ENCODE data around the gene DBH. TPM values are rescaled to one million over a fixed set of nuclear protein-coding genes. Genes with fewer than 3 reads are reported as not detected.
A peak's percentile ranks its signal among the peaks of the same experiment; 100 is the strongest.

Gene DBH
- total RNA-seq, 2 experiments from 2014 or later: not detected

GRCh38 chr9:133595910-133596309 lies 40.3 kb upstream of the DBH start:
- intact Hi-C loops (cut with micrococcal nuclease): no loop called here
- ChIA-PET CTCF (no interaction called here), POLR2A (interaction anchor here (0.5 to 0.6 kb wide), 2 partner anchors 15 to 150 kb away, joined by 4 to 6 read pairs; no protein-coding TSS in a partner anchor)
- no peaks in the 10 kb centered on the region for H3K4me1 Mint-ChIP-seq (ENCODE audit: low read depth)
- no peak overlapping the region for H3K4me3 Mint-ChIP-seq
- H3K27ac Mint-ChIP-seq: no peak overlapping the region
- H3K36me3 Mint-ChIP-seq: peaks cover 7% of the 10 kb centered on the region
- no peaks in the 10 kb centered on the region for H3K27me3 Mint-ChIP-seq
- DNase-seq: no peak
- H3K9me3 Mint-ChIP-seq: peaks cover 20% of the 10 kb centered on the region

- intact Hi-C loops (cut with micrococcal nuclease): no loop called here
- Mint-ChIP-seq H3K27ac (no peak overlapping the region), H3K4me3 (no peak overlapping the region), H3K4me1 (ENCODE audit: low read depth) (no peaks in the 10 kb centered on the region), H3K36me3 (peaks cover 7% of the 10 kb centered on the region), H3K27me3 (peaks cover 3% of the 10 kb centered on the region), H3K9me3 (peaks cover 20% of the 10 kb centered on the region)
- no peak for DNase-seq
- ChIA-PET CTCF (interaction anchor here (0.7 to 1.4 kb wide), 3 partner anchors 8 to 115 kb away, joined by 3 to 5 read pairs (median 3); no protein-coding TSS in a partner anchor), POLR2A (no interaction called here)
These were observed 38.7 kb upstream of the DBH start for GRCh38 chr9:133597316-133597957.

GRCh38 chr9:133598978-133599377 lies 37.2 kb upstream of the DBH start:
- Mint-ChIP-seq H3K4me1 (ENCODE audit: low read depth) (no peaks in the 10 kb centered on the region), H3K4me3 (no peak overlapping the region), H3K36me3 (peaks cover 7% of the 10 kb centered on the region), H3K27me3 (peaks cover 3% of the 10 kb centered on the region), H3K27ac (no peak overlapping the region), H3K9me3 (peaks cover 20% of the 10 kb centered on the region)
- intact Hi-C loops (cut with micrococcal nuclease): no loop called here
- no peak for DNase-seq
- CTCF ChIA-PET: no interaction called here
- POLR2A ChIA-PET: no interaction called here

DNA sequence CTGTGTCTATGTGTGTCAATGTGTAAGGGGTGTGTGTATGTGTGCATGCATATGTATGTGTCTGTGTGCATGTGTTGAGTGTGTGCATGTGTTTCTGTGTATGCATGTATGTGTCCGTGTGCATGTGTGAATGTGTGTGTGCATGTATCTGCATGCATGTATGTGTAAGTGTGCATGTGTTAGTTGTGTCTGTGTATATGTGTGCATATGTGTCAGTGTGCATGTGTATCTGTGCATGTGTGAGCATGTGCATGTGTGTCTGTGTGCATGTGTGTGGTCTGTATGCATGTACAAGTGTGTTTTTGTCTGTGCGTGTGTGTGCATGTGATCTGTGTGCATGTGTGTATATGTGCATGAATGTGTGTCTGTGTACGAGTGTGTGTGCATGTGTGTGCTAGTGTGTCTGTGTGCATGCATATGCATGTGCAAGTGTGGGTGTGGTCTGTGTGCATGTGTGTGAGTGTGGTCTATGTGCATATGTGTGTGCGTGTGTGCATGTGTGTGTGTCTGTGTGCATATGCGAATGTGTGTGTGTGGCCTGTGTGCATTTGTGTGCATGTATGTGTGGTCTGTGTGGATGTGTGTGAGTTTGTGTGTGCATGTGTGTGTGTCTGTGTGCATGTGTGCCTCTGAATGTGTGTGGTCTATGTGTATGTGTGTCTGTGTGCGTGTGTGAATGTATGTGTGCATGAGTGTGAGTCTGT lies 36.5 kb upstream of the DBH start:
- peaks cover 20% of the 10 kb centered on the region for H3K9me3 Mint-ChIP-seq
- H3K27me3 Mint-ChIP-seq: peaks cover 6% of the 10 kb centered on the region
- ChIA-PET CTCF (no interaction called here), POLR2A (no interaction called here)
- H3K27ac Mint-ChIP-seq: no peak overlapping the region
- intact Hi-C loops (cut with micrococcal nuclease): no loop called here
- no peak overlapping the region for H3K4me3 Mint-ChIP-seq
- H3K36me3 Mint-ChIP-seq: peaks cover 7% of the 10 kb centered on the region
- no peaks in the 10 kb centered on the region for H3K4me1 Mint-ChIP-seq (ENCODE audit: low read depth)
- DNase-seq: no peak

DNA sequence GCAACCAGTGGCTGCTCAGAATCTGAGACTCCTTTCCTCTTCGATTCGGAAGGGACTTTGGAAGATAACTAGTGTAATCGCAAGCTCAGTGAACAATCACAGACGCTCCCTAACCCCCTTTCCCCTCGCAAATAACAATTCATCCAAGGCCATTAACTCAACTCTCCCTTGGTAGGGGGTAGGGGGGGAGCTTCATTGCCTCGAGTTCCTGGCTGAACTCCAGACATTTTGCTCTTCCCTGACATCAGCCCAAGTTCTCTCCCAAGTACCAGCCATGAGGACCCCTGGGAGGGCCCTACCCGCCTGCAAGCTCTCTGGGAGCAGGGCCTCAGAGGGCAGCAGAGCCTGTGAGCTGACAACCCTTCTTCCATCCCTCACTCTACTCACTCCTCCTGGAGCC lies 35.4 kb upstream of the DBH start:
- CTCF ChIA-PET: interaction anchor here (1.5 kb wide), 1 partner anchor 11 kb away, joined by 6 read pairs; no protein-coding TSS in a partner anchor
- POLR2A ChIA-PET: no interaction called here
- peaks cover 7% of the 10 kb centered on the region for H3K36me3 Mint-ChIP-seq
- peaks cover 20% of the 10 kb centered on the region for H3K9me3 Mint-ChIP-seq
- no peak for DNase-seq
- no peaks in the 10 kb centered on the region for H3K4me1 Mint-ChIP-seq (ENCODE audit: low read depth)
- no peak overlapping the region for H3K4me3 Mint-ChIP-seq
- peaks cover 6% of the 10 kb centered on the region for H3K27me3 Mint-ChIP-seq
- no peak overlapping the region for H3K27ac Mint-ChIP-seq
- intact Hi-C loops (cut with micrococcal nuclease): no loop called here

- DNase-seq: no peak
- Mint-ChIP-seq H3K27ac (no peak overlapping the region), H3K4me3 (no peak overlapping the region), H3K36me3 (peaks cover 7% of the 10 kb centered on the region), H3K27me3 (peaks cover 9% of the 10 kb centered on the region), H3K4me1 (ENCODE audit: low read depth) (no peaks in the 10 kb centered on the region), H3K9me3 (peaks cover 15% of the 10 kb centered on the region)
- intact Hi-C loops (cut with micrococcal nuclease): no loop called here
- POLR2A ChIA-PET: no interaction called here
- CTCF ChIA-PET: interaction anchor here (0.6 kb wide), 1 partner anchor 363 kb away, joined by 3 read pairs; no protein-coding TSS in a partner anchor
These were observed 34.4 kb upstream of the DBH start for GRCh38 chr9:133601746-133602145.

- Mint-ChIP-seq H3K9me3 (peaks cover 9% of the 10 kb centered on the region), H3K4me3 (no peak overlapping the region), H3K27ac (no peak overlapping the region), H3K27me3 (peaks cover 15% of the 10 kb centered on the region), H3K36me3 (peaks cover 3% of the 10 kb centered on the region), H3K4me1 (ENCODE audit: low read depth) (no peaks in the 10 kb centered on the region)
- DNase-seq: no peak
- ChIA-PET CTCF (no interaction called here), POLR2A (no interaction called here)
- intact Hi-C loops (cut with micrococcal nuclease): no loop called here
These were observed 33.9 kb upstream of the DBH start for GRCh38 chr9:133602277-133602676.

DNA sequence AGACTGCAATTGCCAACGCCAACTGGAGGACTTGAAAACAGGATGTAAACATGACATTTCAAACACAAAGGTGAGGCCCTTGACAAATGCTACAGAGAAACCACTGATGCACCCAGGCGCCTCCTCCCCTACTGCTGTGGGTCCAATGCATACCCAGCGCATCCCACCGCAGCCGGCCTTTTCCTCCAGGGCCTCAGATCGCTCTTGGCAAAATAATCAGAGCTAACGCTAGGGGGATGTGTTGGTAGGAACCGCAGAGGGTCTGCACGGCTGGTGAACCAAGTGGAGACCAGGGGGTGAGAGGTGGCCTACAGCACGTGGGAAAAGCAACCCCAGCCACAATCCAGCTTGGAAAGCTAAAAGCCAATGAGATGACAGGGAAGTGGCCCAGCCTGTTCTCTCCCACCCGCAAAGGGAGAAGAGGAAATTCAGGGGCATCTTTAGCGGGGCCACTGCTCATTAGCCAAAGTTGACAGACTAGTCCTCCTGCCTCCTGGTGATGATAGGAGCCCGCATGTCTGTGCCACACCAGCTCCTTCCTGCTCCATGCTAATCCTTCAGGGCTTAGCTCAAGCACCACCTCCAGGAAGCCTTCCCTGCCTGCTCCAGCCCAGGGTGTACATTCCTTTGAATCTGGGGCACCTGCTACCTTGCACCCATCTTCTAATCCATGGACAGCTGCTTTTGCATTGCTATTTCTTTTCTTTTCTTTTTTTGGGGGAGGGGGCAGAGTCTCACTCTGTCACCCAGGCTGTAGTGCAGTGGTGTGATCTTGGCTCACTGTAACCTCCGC lies 32.8 kb upstream of the DBH start:
- Mint-ChIP-seq H3K4me3 (no peak overlapping the region), H3K27ac (no peak overlapping the region), H3K4me1 (ENCODE audit: low read depth) (no peaks in the 10 kb centered on the region), H3K9me3 (no peaks in the 10 kb centered on the region), H3K36me3 (no peaks in the 10 kb centered on the region), H3K27me3 (peaks cover 24% of the 10 kb centered on the region)
- intact Hi-C loops (cut with micrococcal nuclease): no loop called here
- DNase-seq: no peak
- CTCF ChIA-PET: no interaction called here
- POLR2A ChIA-PET: no interaction called here

GRCh38 chr9:133604214-133604613 lies 31.9 kb upstream of the DBH start:
- peaks cover 26% of the 10 kb centered on the region for H3K27me3 Mint-ChIP-seq
- POLR2A ChIA-PET: no interaction called here
- intact Hi-C loops (cut with micrococcal nuclease): no loop called here
- CTCF ChIA-PET: interaction anchor here (0.6 kb wide), 1 partner anchor 55 kb away, joined by 3 read pairs; no protein-coding TSS in a partner anchor
- no peaks in the 10 kb centered on the region for H3K4me1 Mint-ChIP-seq (ENCODE audit: low read depth)
- H3K9me3 Mint-ChIP-seq: no peaks in the 10 kb centered on the region
- DNase-seq: peak; percentile 40
- H3K36me3 Mint-ChIP-seq: no peaks in the 10 kb centered on the region
- H3K4me3 Mint-ChIP-seq: no peak overlapping the region
- no peak overlapping the region for H3K27ac Mint-ChIP-seq

DNA sequence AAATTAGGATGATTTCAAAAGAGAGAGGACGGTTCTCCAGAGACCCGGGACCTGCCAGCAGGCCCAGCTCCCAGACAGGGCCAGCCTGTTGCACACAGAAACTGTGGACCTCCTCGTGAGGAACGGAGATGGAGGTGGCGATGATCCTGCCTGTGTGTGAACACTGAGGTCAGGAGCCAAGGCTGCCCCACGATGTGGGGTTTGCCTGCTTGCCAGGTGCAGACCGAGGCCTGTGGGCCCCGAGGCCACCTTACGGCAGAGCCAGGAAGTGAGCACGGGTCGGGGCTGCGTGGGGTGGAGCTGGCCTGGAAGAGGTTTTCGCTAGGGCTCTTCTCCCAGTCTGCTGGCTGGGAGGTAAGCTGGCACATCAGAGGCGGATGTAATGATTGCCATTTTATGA lies 31.3 kb upstream of the DBH start:
- POLR2A ChIA-PET: no interaction called here
- Mint-ChIP-seq H3K27me3 (peaks cover 31% of the 10 kb centered on the region), H3K27ac (no peak overlapping the region), H3K4me3 (no peak overlapping the region), H3K4me1 (ENCODE audit: low read depth) (no peaks in the 10 kb centered on the region), H3K9me3 (no peaks in the 10 kb centered on the region), H3K36me3 (no peaks in the 10 kb centered on the region)
- CTCF ChIA-PET: interaction anchor here (0.6 to 0.7 kb wide), 2 partner anchors 15 to 55 kb away, joined by 3 read pairs; no protein-coding TSS in a partner anchor
- no peak for DNase-seq
- intact Hi-C loops (cut with micrococcal nuclease): no loop called here

GRCh38 chr9:133605446-133605845 lies 30.7 kb upstream of the DBH start:
- intact Hi-C loops (cut with micrococcal nuclease): no loop called here
- POLR2A ChIA-PET: no interaction called here
- Mint-ChIP-seq H3K27ac (no peak overlapping the region), H3K36me3 (no peaks in the 10 kb centered on the region), H3K9me3 (no peaks in the 10 kb centered on the region), H3K4me3 (no peak overlapping the region), H3K27me3 (peaks cover 36% of the 10 kb centered on the region), H3K4me1 (ENCODE audit: low read depth) (no peaks in the 10 kb centered on the region)
- DNase-seq: no peak
- CTCF ChIA-PET: interaction anchor here (0.7 kb wide), 1 partner anchor 16 kb away, joined by 3 read pairs; no protein-coding TSS in a partner anchor

GRCh38 chr9:133605856-133606707 lies 30.1 kb upstream of the DBH start:
- ChIA-PET CTCF (no interaction called here), POLR2A (no interaction called here)
- H3K4me1 Mint-ChIP-seq (ENCODE audit: low read depth): no peaks in the 10 kb centered on the region
- no peaks in the 10 kb centered on the region for H3K9me3 Mint-ChIP-seq
- peaks cover 38% of the 10 kb centered on the region for H3K27me3 Mint-ChIP-seq
- DNase-seq: no peak
- intact Hi-C loops (cut with micrococcal nuclease): no loop called here
- no peak overlapping the region for H3K4me3 Mint-ChIP-seq
- no peak overlapping the region for H3K27ac Mint-ChIP-seq
- no peaks in the 10 kb centered on the region for H3K36me3 Mint-ChIP-seq

Data from activated CD4-positive, alpha-beta memory T cell treated with anti-CD3 and anti-CD28 coated beads for 36 hours (primary cell).